HG03571 (cell line): ENCODE measurements around the gene KIF21B.
"Not testable (repeated sequence)": the region's sequence is repeated elsewhere in the genome, so short reads cannot be mapped to it uniquely, and the experiment has no call there.

Experiments
- ATAC-seq: cut with Tn5 transposase; IDR thresholded peaks from one replicate; pipeline ENCODE4 v1.9.1; 2021; ENCODE audit not compliant: unreplicated experiment

The KIF21B gene

DNA sequence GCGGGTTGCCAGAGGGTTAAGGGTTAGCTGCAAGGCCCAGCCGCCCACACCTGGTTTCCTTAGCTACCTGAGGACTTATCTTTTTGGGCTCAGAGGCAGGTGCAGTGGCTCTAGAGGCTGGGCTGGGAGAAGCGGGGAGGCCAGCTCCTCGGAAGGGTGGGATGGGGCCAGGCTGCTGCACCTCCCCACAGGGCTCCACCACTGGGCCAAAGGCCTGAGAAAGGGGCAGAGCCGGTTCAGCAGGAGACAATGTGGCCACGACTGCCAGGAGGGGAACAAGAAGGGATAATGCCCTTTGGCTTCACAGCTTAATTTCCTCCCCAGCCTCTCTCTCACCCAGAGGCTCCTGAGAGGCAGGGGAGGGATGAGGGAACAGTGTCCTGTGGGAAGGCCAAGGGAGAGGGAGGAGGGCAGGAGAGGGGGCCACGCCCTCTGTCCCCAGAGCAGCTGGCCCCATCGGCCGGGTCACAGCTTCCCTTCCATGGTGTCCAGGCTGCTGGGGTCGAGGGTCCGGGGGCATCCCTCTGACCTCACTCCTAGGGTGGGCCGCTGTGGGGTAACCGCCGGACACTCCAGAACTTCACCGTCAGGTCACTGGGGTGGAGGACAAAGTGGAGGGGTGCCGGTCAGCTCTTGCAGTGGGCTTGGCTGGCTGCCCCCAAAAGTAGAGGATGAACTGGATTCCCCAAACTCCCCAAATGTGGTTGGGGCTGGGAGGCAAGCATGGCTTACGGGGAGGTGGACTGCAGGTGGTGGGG is 50.4 kb downstream of the KIF21B start:
- ATAC-seq = no peak

DNA sequence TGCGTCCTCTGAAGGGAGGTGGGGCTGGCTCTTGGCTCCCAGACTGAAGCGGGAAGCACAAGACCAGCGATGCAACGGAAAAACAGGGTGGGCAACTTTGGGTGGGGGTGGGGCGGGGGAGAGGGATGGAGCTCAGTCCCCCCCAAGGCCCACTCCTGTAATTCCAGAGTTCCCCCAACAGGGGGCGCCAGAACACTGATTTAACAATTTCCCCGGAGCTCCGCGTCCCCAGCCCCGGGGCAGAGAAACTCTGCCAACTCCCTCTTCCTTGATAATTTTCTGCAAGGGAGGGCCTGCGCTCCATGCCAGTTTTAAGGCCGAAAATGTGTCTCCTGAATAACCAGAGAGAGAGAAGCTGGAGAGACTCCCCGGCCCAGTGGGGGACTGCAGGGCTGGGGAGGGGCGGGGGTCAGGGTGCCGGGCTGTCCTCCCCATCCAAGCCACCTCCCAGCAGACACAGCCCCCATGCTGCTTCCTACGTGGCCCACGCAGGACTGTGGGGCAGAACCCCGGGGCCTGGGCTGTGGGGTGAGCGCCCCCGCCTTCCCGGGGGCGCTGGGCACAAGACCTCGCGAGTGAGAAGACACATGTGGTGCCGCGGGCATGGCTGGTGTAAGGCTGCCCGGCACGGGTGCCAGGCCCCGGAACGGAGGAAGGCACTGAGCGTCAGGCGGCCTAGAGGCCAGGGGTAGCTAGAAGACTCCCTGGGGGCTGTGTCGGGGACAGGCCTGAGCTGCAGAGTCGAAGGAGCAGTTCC is 51.4 kb downstream of the KIF21B start:
- no peak for ATAC-seq

DNA sequence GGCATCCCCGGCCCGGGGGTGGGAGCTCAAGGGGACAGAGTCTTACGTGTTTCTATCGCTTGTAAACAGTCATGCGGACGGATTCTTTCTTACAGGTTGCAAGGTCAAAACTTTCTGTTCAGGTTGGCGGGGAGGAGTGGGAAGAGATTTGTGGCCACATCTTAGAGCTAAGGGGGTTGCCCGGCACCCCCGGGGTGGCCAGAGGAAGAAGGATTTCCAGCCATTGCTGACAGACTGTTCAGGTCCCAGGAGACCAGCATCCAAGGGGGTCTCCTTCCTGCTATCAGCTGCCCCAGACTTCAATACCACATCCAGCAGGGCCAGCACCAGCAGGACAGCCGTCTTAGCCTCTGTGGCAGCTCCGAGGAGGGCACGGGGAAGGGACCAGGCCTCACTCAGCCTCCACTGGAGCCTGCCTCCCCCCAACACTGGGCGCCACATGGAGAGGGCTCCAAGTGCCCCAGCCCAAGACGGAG is 52.0 kb downstream of the KIF21B start:
- ATAC-seq = no peak

DNA sequence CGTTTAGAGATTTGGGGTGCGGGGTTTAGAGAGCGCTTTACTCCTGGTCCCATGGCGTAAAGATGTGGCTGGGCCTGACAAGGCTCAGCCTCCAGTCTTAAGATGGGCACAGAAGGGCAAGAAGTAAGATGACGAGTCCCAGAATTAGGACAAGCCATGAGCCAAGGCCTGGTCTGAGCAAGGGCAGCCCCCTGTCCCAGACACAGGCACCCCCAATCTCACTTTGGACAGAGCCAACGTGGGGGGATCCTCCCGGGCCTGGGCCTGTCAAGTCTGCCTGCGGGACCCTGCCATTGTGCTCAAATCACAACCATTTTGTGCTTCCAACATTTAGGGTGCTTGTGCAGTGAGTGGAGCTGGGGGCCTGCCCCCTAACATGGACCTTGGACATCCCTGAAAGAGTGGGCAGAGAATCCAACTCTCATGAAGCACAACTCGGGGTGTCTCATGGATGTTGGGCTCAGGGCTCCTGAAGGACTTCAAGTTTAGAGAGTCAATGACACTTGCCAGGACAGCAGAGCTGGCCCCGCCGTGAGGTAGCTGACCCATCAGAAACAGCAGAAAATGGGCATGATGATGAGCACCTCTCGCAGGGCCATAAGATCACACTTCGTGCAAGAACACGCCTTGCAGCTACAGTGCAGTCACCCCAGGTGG is 52.6 kb downstream of the KIF21B start:
- no peak for ATAC-seq

DNA sequence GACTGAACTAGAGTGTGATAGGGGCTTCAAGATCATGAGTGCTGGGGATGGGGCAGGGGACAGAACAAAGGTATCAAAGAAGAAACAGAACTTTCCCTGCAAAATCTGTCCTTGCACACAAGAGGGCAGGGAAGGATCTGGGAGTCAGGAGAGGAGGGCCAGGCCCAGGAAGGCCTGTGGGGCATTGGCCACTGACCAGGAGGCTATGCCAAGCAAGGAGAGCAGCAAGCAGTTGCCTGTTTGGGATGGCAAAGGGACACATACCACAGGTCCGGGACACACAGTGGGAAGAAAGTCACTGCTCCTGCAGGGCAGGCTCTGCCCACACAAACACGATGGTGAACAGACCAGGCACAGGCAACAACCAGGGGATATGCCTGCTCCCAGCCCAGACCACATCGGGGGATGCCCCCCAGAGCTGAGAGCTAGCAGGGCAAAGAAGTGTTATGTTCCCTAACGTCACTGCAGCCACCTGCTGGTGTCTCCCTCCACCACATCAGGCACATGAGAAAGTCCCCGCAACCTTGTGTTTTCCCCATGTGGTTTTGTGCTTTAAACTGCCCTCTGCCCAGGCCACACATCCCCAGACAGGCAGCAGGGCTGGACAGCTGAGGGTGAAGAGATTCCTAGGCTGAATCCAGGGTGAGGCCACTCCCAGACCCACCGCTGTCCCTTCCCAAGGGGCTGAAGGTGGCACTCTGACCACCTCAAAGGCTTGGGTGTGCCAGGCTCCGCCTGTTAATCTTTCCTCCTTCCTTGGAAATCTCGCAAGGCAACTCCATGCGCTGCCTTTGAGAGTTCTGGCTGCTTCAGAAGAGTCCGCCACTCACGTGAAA is 53.6 kb downstream of the KIF21B start:
- ATAC-seq = peak; percentile 64

DNA sequence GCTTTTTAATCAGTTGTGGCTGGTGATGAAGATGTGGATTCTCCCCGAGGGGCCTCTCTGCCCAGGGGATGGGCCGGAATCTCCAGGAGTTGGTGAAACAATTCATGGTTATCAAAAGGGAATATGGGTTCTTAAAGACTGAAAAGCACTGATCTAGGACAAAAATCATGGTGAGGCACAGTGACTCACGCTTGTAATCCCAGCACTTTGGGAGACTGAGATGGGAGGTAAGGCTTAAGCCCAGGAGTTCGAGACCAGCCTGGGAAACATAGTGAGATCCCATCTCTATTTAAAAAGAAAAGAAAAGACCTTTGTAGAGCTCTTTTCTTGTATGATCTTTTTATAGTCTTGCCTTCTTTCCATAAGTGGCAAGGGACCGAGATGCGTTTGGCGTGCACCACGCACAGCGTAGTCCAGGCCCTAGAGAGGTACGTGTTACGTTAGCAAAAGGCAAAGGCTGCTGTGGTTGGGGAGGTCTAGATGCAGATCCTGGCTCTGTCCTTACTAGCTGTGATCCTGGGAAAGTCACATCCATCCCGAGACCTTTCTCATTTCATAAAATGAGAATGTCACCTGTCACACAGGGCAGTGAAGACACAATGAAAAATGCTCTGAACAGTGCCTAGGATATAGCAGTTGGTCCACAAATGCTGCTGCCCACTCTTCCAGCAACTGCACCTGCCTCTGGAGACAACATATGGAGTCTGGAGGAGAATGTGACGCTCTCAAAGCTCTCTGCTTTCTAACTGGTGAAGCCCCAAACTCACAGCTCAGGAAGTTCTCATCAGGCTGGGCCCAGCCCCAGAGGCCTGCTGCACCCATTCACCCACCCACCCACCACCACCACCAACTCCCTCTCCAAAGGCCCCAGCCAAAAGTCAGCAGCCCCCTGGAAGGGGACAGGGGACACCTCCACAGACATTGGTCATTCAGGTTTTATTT is 54.8 kb downstream of the KIF21B start:
- no peak for ATAC-seq

DNA sequence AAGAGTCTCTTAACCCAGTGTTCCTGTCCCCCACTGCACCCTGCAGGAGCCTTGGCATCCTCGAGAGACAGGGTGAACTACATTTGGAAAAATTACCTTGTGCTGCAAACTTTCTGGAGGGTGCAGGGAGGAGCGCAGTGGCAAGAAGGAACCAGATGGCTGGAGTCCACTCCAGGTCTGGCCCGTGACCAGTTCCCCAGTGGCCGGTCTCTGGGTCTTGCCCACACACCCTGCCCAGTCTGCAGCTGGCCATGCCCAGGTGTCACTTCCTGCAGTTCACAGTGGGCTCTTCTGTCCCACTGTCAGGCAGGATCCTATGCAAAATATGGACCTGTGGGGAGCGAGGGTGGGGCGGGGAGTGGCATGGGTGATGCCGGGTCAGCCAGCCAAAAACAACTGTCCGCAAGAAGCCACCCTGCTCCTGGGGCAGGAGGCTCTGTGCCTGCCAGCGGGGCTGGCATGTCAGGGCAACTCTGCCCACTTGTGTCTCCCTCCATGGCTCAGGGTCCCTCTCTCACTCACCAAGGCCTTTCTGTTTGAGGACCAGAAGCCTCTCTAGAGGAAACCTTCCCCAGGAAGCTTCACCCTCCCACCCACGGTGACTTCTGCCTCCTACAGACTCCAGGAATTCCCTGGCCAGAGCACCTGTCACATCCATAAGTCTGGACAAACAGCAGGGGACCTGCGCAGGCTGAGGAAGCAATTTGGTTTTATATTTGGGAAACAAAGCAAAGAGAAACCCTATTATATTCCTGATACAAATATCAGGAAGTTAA is 55.6 kb downstream of the KIF21B start:
- no peak for ATAC-seq

DNA sequence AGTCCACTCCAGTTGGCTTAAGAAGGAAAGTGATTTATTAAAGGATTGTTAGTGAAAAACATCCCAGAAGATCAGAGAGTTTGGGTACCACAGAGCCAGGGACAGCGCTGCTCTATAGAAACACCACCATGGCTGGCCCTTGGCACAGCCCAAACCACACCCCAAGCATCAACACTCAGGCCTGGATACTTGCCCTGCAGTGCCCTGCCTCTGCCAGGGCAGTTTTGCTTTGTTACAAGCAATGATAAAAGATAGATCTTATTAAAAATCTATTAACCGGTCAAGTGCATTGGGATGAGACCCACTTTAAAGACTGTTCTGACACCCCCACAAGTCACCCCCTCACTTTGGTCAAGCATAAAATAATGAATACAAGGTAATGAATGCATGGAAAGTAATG is 56.6 kb downstream of the KIF21B start:
- ATAC-seq = no peak

DNA sequence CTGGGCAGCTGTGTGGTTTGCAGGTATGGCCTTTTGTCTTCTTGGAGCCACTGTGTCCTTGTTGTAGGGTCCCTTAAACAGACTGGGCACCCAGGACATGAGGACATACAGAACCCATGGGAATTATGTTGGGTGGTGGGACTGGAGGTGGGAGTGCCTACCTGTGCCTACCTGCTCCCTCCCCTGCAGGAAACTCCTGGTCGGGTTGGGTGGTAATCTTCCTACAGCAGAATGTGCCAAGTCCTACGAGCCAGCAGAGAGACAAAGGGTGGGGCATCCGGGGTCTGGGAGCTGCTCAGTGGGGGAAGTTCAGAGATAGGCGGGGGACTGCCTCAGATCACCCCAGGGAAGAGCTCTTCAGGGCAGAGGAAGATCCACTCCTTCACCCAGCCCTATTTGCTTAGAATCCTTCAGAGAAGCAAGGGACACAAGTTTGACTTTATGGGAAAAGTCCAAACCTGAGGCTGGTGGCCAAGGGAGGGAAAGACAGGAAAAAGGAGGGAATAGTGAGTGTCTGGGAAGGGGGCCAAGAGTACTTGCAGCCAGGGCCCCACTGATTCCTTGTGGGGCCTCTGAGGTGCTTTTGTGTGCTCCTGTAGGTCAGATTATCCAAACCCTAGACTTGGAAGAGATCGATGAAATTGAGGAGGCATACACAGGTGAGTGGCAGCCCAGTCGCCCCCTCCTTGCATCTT is 58.3 kb downstream of the KIF21B start:
- ATAC-seq = no peak

DNA sequence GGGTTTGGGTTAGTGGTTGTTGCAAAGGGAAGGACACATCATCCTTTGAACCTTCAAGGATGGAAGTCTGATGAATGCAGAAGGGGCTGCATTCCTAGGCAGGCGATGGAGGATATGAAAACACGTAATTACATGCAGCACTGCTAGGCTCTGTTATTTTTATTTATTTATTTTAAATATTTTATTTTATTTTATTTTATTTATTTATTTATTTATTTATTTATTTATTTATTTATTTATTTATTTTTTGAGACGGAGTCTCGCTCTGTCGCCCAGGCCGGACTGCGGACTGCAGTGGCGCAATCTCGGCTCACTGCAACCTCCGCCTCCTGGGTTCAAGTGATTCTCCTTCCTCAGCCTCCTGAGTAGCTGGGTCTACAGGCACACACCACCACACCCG is 59.6 kb downstream of the KIF21B start:
- not testable (repeated sequence) for ATAC-seq

DNA sequence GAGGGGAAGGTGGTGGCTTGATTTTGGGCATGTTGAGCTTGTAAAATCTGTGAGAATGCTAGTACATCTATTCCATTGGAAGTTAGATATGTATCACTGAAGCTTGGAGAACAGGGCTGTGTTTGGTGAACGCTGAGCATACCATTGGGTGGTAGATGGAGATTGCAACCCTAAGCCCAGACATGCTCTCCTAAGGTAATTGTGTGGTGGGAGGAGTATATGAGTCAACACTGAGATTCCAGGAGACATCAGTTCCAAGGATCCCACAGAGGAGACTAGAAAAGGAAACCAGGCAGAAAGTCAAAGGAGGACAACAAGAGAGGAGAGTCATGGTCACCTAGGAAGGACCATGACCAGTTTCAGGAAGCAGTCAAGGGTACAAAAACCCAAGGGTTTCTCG is 60.4 kb downstream of the KIF21B start:
- ATAC-seq = no peak

DNA sequence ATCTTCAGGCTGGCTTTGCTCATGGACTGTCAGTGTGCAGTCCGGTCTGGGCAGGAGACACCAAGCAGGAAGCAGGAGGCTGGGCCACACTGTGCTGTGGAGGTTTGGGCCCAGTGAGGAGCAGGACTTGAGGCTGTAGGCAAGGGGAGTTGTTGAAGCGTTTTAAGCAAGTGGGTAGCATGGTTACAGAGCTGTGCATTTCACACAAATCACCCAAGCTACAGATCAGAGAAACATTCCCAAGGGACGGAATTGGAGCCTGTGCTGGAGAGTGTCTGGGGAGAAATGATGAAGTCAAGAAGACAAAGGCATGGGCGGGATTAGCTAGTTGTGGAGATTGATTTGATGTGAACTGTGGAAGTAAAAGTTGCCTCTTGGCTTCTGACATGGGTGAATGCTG is 60.9 kb downstream of the KIF21B start:
- ATAC-seq = no peak

DNA sequence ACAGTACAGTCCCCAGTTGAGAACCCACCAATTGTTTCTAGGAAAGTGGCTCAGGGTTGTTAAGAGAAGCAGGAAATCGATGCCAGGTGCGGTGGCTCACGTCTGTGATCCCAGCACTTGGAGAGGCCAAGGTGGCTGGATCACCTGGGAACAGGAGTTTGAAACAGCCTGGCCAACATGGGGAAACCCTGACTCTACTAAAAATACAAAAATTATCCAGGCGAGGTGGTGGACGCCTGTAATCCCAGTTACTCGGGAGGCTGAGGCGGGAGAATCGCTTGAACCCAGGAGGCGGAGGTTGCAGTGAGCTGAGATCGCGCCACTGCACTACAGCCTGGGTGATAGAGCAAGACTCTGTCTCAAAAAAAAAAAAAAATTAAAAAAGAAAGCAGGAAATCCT is 61.4 kb downstream of the KIF21B start:
- not testable (repeated sequence) for ATAC-seq

DNA sequence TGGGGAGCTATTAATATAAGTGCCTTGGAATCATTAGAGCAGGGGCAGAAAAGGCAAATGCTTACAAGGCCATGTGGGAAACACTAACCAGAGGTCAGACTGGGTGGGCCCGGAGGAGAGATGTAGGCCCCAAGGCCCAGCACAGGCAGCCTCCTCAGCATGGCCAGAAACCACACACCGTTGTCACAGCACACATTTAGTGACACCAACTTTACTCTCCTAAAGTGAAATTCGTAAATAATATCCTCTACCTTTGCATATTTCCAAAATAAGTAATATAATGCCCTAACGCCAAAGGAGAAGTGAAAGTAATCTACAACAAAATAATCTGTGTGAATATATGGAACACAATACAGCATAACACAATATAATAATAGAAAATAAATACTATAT is 62.6 kb downstream of the KIF21B start:
- no peak for ATAC-seq

DNA sequence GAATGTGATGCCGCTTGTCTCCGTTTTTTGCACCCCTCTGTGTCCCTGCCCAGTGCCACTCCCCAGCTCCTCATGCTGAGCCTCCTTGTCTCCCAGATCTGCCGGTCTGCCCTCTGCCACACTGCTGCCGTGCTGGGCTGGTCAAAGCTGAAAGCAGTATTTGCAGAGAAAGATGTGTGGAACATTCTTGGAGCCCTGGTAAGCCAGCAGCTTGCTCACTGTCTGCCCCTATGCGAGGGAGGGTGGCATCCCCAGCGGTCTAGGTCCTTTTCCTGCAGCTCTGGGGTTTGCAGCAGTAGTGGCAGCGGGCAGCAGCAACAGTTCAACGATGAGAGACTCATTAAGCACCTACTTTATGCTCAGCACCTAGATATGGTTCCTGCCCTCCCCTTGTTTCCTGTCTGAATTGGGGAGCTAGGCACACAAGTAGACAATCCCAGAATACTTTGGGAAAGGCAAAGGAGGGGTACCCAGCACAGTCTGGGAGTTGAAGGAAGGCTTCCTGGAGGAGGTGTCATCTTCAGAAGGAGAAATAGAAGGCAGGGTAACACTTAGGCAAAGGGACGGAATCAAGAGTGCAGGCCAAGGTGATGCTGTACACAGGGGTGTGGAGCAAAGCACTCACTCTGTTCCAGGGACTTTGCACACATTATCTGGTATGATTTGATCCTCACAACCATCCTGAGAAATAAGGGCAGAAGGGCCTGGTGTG is 63.1 kb downstream of the KIF21B start:
- no peak for ATAC-seq

DNA sequence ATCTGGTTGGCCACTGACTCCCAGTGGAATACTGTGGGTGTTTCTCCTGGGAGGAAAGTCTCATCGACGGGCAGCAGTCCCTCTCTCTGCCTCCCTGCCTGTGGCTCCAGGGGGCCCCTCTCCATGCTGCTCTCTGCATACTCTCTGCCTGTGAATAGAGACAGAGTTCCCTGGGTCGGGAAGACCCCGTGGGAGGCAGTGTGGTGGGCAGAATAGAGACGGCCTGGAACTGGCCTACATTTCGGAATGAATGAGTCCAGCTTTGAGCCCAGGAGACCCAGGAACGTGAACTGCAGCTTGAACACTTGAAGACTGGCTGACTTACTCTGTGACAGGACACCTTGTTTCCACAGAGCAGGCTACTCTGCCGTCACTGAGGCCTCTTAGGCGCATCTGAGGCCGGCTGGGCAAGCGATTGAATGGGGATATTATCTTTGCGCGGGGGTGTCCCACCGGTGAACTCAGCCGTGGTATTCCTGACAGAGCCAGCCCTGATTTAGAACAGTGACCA is 64.0 kb downstream of the KIF21B start:
- ATAC-seq = no peak

DNA sequence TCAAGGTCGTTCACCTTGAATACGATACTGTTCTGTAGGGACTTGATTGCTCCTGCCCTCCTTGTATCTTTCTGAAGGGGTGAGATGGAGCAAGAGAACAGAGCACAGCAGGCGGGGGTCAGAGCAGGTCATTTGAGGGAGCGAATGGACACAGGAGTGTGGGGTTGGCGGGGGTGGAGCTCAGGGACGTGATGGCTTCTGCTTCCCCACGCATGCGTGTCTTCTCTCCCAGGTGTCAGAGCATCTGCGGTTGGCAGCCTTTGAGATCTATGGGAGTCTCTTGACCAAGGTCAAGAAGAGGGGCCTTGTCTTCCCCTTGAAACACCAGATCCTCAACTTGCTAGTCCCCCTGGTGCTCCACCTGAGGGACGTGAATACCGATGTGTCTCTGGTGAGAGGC is 64.9 kb downstream of the KIF21B start:
- no peak for ATAC-seq

DNA sequence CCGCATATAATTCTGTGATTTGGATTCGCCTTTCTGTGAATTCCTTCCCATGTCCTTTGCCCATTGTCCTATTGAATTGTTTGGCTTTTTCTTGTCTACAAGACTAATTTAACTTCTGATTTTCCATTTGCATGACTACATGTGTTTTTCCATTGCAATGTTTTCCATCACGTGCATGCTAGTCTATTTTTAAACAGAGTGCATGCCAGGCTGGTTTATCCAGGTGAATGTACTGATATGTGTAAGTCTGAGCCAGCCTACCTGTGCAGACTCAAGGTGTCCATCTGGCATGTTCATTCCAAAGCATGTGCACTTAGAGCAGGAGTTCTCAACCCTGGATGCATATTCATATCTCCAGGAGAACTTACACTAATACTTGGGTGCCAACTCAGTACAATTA is 69.1 kb downstream of the KIF21B start:
- ATAC-seq = no peak
